CD14-positive monocyte (primary cell): Measurements from ENCODE around the gene TICAM2. TPM values are rescaled to one million over a fixed set of nuclear protein-coding genes. Genes with fewer than 3 reads are reported as not detected.

Experiments
- DNase-seq, 3 donors: peaks; one replicate each; pipeline ENCODE4 v3.0.0-alpha.2; 2011 to 2022
- H2AFZ ChIP-seq: 2 replicates; pipeline ENCODE4 v1.6.0; 2012; ENCODE audit warnings: mild to moderate bottlenecking, low read depth, low read length, inconsistent platforms; ENCODE audit not compliant: insufficient read depth, poor library complexity, severe bottlenecking
- H3K27ac ChIP-seq, 2 donors: 1 replicate in 1 of 2; 2 replicates in 1 of 2; pipeline ENCODE4 v1.5.1; 2012 to 2013; ENCODE audit warnings: low read length in 2 of 2, control low read depth in 1 of 2, inconsistent platforms in 1 of 2, low read depth in 1 of 2, mild to moderate bottlenecking in 1 of 2
- H3K27me3 ChIP-seq, 2 donors: one replicate each; pipeline versions ENCODE4 v1.6.0 to v1.6.1; 2011 to 2013; ENCODE audit warnings: low read length in 2 of 2; ENCODE audit not compliant: control insufficient read depth in 2 of 2, insufficient read depth in 2 of 2
- H3K36me3 ChIP-seq, 2 donors: replicated peaks in 1 of 2; 1 replicate in 1 of 2; 2 replicates in 1 of 2; pipeline versions ENCODE4 v1.5.1 to v1.6.1; 2012 to 2013; ENCODE audit warnings: low read length in 2 of 2, control low read depth in 1 of 2, inconsistent platforms in 1 of 2, mild to moderate bottlenecking in 1 of 2; ENCODE audit not compliant: insufficient read depth in 2 of 2, control insufficient read depth in 1 of 2
- H3K4me1 ChIP-seq, 2 donors: 1 replicate in 1 of 2; 2 replicates in 1 of 2; pipeline versions ENCODE4 v1.5.1 to v1.6.1; 2012 to 2013; ENCODE audit warnings: low read length in 2 of 2, control low read depth in 1 of 2, inconsistent platforms in 1 of 2, mild to moderate bottlenecking in 1 of 2, moderate library complexity in 1 of 2; ENCODE audit not compliant: insufficient read depth in 2 of 2, control insufficient read depth in 1 of 2
- H3K4me2 ChIP-seq: replicated peaks from 2 replicates; pipeline ENCODE3; 2012; ENCODE audit warnings: low read length, moderate library complexity, mild to moderate bottlenecking; ENCODE audit not compliant: poor library complexity, severe bottlenecking; ENCODE audit errors: extremely low read depth
- H3K4me3 ChIP-seq, 3 experiments: fragments of 200-600 bp in 1 of 3; sonication (generic) in 1 of 3; replicated peaks in 1 of 3; 1 replicate in 2 of 3; 2 replicates in 1 of 3; pipeline ENCODE4 v1.5.1; 2011 to 2013; ENCODE audit warnings: low read length in 3 of 3, mild to moderate bottlenecking in 3 of 3, control low read depth in 2 of 3, low read depth in 2 of 3, inconsistent platforms in 1 of 3, moderate library complexity in 1 of 3
- H3K79me2 ChIP-seq: 2 replicates; pipeline ENCODE4 v1.6.0; 2012; ENCODE audit warnings: mild to moderate bottlenecking, control low read depth, inconsistent platforms, low read length, moderate library complexity; ENCODE audit not compliant: insufficient read depth
- H3K9ac ChIP-seq: 2 replicates; pipeline ENCODE4 v1.6.0; 2017; ENCODE audit warnings: low read length, mild to moderate bottlenecking; ENCODE audit not compliant: insufficient read depth, poor library complexity, severe bottlenecking
- H3K9me3 ChIP-seq, 2 donors: replicated peaks in 1 of 2; 1 replicate in 1 of 2; 2 replicates in 1 of 2; pipeline versions ENCODE4 v1.5.1 to v1.6.1; 2012 to 2013; ENCODE audit warnings: low read length in 2 of 2, control low read depth in 1 of 2; ENCODE audit not compliant: control insufficient read depth in 1 of 2, insufficient read depth in 1 of 2
- H4K20me1 ChIP-seq: 2 replicates; pipeline ENCODE4 v1.6.0; 2012; ENCODE audit warnings: mild to moderate bottlenecking, low read length, control low read depth, moderate library complexity; ENCODE audit not compliant: insufficient read depth
- H3K27ac Mint-ChIP-seq, 7 donors: one replicate each; pipeline ENCODE4 v1.8.0; 2020; ENCODE audit warnings: mild to moderate bottlenecking in 7 of 7, mixed read lengths in 7 of 7, moderate library complexity in 6 of 7, inconsistent platforms in 2 of 7
- H3K27me3 Mint-ChIP-seq, 3 donors: one replicate each; pipeline ENCODE4 v1.8.0; 2021 to 2022; ENCODE audit warnings: low read depth in 3 of 3, mild to moderate bottlenecking in 3 of 3, mixed read lengths in 3 of 3, moderate library complexity in 3 of 3, inconsistent platforms in 1 of 3
- H3K36me3 Mint-ChIP-seq, 2 donors: one replicate each; pipeline ENCODE4 v1.8.0; 2020; ENCODE audit warnings: mixed read lengths in 2 of 2, inconsistent platforms in 1 of 2, mild to moderate bottlenecking in 1 of 2
- H3K4me1 Mint-ChIP-seq: one replicate; pipeline ENCODE4 v1.8.0; 2020; ENCODE audit warnings: mild to moderate bottlenecking, mixed read lengths
- H3K4me3 Mint-ChIP-seq, 2 donors: one replicate each; pipeline ENCODE4 v1.8.0; 2020; ENCODE audit warnings: mild to moderate bottlenecking in 2 of 2, mixed read lengths in 2 of 2, moderate library complexity in 1 of 2
- H3K9me3 Mint-ChIP-seq, 7 donors: one replicate each; pipeline ENCODE4 v1.8.0; 2020 to 2022; ENCODE audit warnings: mixed read lengths in 7 of 7, mild to moderate bottlenecking in 6 of 7, moderate library complexity in 6 of 7, inconsistent platforms in 2 of 7
- WGBS: methylation state at CpG from one replicate; pipeline ENCODE4 v1.1.5; 2013; ENCODE audit warnings: missing lambda C conversion rate; ENCODE audit not compliant: insufficient coverage; 5-methylcytosine and 5-hydroxymethylcytosine counted together
- intact Hi-C, 2 donors: fragments of 100-400 bp; cut with micrococcal nuclease; formaldehyde crosslinking; loops; one replicate each; pipeline versions ENCODE4 v1.15.0 to v1.15.1; 2023
- polyA plus RNA-seq, 3 donors: library from polyadenylated mRNA; depleted of rRNA in 1 of 3; unstranded in 2 of 3; stranded (reverse) in 1 of 3; fragments of 300-500 nt in 2 of 3; fragments of >200 nt in 1 of 3; fragmentation: Illumina TruSeq in 2 of 3; gene quantifications; 1 replicate in 2 of 3; 2 replicates in 1 of 3; pipeline ENCODE4 v1.2.3, GENCODE V29; 2012 to 2021
- TF ChIP-seq, protein P1 (sequence below): fragments of 200-600 bp; IDR thresholded peaks from one replicate; pipeline ENCODE4 v1.8.0; 2022; ENCODE audit warnings: antibody characterized with exemption, mild to moderate bottlenecking

The TICAM2 gene
- polyA plus RNA-seq, 3 donors = 3.5 to 25.1 (median 14.6) TPM

DNA sequence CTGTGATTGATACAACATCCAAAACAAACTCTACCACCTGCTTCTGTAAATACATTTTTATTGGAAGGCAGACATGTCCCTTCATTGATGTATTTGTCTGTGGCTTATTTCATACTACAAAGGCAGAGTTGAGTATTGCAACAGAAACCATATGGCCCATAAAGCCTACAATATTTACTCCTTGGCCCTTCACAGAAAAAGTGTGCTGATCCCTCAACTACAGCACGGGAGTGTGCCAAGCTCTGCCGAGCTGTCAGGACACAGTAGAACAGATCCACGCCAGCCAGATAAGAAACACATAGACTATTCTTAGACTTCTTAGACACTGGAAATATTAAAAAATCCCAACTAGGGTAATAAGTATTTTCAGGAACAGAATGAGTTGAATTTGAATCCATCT lies 13.2 kb downstream of the TICAM2 start:
- Mint-ChIP-seq H3K9me3 (no peaks in the 10 kb centered on the region), H3K36me3 (peaks cover 19 to 22% of the 10 kb centered on the region in 2 donors), H3K27me3 (peaks cover 0 to 2% (median 1%) of the 10 kb centered on the region in 3 donors), H3K27ac (no peak overlapping the region), H3K4me3 (no peak overlapping the region), H3K4me1 (peaks cover 5% of the 10 kb centered on the region)
- Histone ChIP-seq H3K27ac (no peak overlapping the region), H4K20me1 (peaks cover 100% of the 10 kb centered on the region), H3K36me3 (peaks cover 4 to 36% of the 10 kb centered on the region in 2 donors), H3K9ac (no peak overlapping the region), H3K27me3 (no peaks in the 10 kb centered on the region), H3K79me2 (peaks cover 90% of the 10 kb centered on the region), H3K9me3 (no peaks in the 10 kb centered on the region), H3K4me3 (no peak overlapping the region), H3K4me1 (peaks cover 0 to 3% of the 10 kb centered on the region in 2 donors), H3K4me2 (no peak overlapping the region), H2AFZ (no peak overlapping the region)
- no peak for DNase-seq
- WGBS = no CpG with 5 or more reads among the region's 3 CpGs
- TF ChIP-seq, protein P1, sequence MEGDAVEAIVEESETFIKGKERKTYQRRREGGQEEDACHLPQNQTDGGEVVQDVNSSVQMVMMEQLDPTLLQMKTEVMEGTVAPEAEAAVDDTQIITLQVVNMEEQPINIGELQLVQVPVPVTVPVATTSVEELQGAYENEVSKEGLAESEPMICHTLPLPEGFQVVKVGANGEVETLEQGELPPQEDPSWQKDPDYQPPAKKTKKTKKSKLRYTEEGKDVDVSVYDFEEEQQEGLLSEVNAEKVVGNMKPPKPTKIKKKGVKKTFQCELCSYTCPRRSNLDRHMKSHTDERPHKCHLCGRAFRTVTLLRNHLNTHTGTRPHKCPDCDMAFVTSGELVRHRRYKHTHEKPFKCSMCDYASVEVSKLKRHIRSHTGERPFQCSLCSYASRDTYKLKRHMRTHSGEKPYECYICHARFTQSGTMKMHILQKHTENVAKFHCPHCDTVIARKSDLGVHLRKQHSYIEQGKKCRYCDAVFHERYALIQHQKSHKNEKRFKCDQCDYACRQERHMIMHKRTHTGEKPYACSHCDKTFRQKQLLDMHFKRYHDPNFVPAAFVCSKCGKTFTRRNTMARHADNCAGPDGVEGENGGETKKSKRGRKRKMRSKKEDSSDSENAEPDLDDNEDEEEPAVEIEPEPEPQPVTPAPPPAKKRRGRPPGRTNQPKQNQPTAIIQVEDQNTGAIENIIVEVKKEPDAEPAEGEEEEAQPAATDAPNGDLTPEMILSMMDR = no peak
- intact Hi-C loops = loop anchor here in 1 of 2 donors (5.0 to 10.0 kb wide), 2 partner anchors 54 to 277 kb away; no protein-coding TSS in a partner anchor

DNA sequence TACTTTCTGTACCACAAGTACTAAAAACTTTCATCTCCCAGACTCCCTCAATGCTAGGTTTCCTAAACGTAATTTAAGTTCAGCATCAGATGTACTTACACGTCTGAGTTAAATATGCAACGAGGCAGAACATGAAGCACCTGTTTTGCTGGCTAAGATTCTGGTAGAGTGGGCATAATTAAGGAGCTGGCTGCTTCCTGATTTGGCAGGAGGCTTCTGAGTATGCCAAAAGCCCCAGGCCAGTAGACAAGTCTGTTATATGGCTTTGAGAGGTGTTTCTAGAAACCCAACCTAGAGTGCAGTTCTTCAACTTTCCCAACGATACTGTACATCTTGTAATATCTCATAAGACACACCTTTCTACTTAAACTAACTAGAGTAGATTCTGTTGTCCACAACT lies 13.6 kb downstream of the TICAM2 start:
- H3K9me3 ChIP-seq = no peaks in the 10 kb centered on the region
- Mint-ChIP-seq H3K27ac (peak overlapping the region in 1 of 7 donors; percentile 16), H3K9me3 (no peaks in the 10 kb centered on the region), H3K4me3 (no peak overlapping the region), H3K4me1 (peaks cover 6% of the 10 kb centered on the region), H3K27me3 (peaks cover 0 to 2% (median 1%) of the 10 kb centered on the region in 3 donors), H3K36me3 (peaks cover 21 to 23% of the 10 kb centered on the region in 2 donors)
- no peak for DNase-seq
- no peaks in the 10 kb centered on the region for H3K27me3 ChIP-seq
- H3K4me3 ChIP-seq = no peak overlapping the region
- H3K9ac ChIP-seq = no peak overlapping the region
- H4K20me1 ChIP-seq = peaks cover 100% of the 10 kb centered on the region
- H3K79me2 ChIP-seq = peaks cover 90% of the 10 kb centered on the region
- H3K36me3 ChIP-seq = peaks cover 4 to 37% of the 10 kb centered on the region in 2 donors
- WGBS = no CpG with 5 or more reads among the region's 4 CpGs
- no peak overlapping the region for H3K4me2 ChIP-seq
- H2AFZ ChIP-seq = no peak overlapping the region
- intact Hi-C loops = loop anchor here in 1 of 2 donors (5.0 to 10.0 kb wide), 2 partner anchors 54 to 276 kb away; no protein-coding TSS in a partner anchor
- TF ChIP-seq, protein P1 = no peak
- peaks cover 0 to 3% of the 10 kb centered on the region in 2 donors for H3K4me1 ChIP-seq
- H3K27ac ChIP-seq = no peak overlapping the region
